Measurements from ENCODE around the gene FHIT. TPM values are rescaled to one million over a fixed set of nuclear protein-coding genes. Genes with fewer than 3 reads are reported as not detected.

Gene FHIT
- total and polyA plus RNA-seq, 2 of the 4 experiments (the other 2 are of a cell fraction) = 0.07 TPM; not detected in 1

DNA sequence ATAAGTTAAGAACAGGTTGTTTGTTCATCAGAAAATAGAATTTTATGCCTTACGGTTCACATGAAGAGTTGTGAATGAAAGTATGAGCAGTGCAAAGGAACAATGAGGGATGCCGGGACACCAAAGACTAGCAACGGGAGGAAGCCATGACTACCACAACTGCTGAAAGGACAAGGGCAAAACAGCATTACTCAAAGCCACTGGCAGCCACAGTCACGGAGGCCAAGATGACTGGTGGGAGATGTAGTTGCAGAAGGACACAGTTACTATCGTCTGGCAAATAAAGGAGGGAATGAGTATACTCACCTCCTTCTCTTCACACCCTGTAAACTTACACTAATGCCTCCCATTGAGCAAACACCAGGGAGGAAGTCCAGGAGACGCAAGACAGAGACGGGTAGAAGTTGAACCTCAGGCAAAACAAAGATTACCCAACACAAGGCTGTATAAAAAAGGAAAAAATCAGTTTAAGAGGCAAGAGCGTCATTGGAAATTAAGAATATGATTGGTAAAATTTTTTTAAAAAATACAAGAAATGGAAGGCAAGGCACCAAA is 675.5 kb downstream of the FHIT start:
- H3K4me2 ChIP-seq (ENCODE audit: low read depth, low read length) = no peak overlapping the region
- no peak for ATAC-seq (ENCODE audit: low read depth)
- H4K91ac ChIP-seq (ENCODE audit: insufficient read depth, low read depth, low read length) = no peak overlapping the region
- no peak overlapping the region for H4K8ac ChIP-seq (ENCODE audit: low read depth in 2 of 2, low read length in 2 of 2)
- no peak overlapping the region for H3K23ac ChIP-seq (ENCODE audit: low read depth, low read length)
- no peak overlapping the region; the same call in 2 of the 3 replicates for H2BK15ac ChIP-seq (ENCODE audit: low read depth, low read length)
- H3K27ac ChIP-seq (ENCODE audit: insufficient read depth, low read length) = no peak overlapping the region
- H2BK20ac ChIP-seq (ENCODE audit: low read depth, low read length) = no peak overlapping the region
- ChIA-PET CTCF (no interaction called here), POLR2A (ENCODE audit: unreplicated experiment) (no interaction called here)
- H2BK5ac ChIP-seq (ENCODE audit: low read depth, low read length, poor library complexity, severe bottlenecking) = no peak overlapping the region
- no peak for TF ChIP-seq POLR2A (IDR thresholded peaks at IDR 0.05; ENCODE audit: low read depth, low read length)
- H3K4me3 ChIP-seq (ENCODE audit: insufficient read depth, low read depth, low read length) = no peak overlapping the region
- no peak overlapping the region for H3K4ac ChIP-seq (ENCODE audit: low read depth, low read length)
- in situ Hi-C loops (cut with MboI; ENCODE audit: low sequenced_read_pairs) (no loop called here), intact Hi-C loops (cut with micrococcal nuclease) (loop anchor here (10.0 kb wide), 1 partner anchor 1001 kb away; no protein-coding TSS in a partner anchor), dilution Hi-C loops (cut with HindIII; ENCODE audit: low sequenced_read_pairs, unreplicated experiment) (no loop called here)
- no peak overlapping the region for H2AFZ ChIP-seq (replicated peaks; ENCODE audit: low read length, poor library complexity)
- no peak overlapping the region for H3K9ac ChIP-seq (ENCODE audit: low read depth, low read length)
- no peak overlapping the region for H2AK5ac ChIP-seq (ENCODE audit: low read depth, low read length)
- H3K18ac ChIP-seq (ENCODE audit: low read depth, low read length) = no peak overlapping the region
- no peaks in the 10 kb centered on the region for H3K9me3 ChIP-seq (ENCODE audit: control insufficient read depth, insufficient read depth, low read length)
- no peaks in the 10 kb centered on the region for H4K20me1 ChIP-seq (ENCODE audit: insufficient read depth, low read length)
- DNase-seq = no peak
- no peaks in the 10 kb centered on the region for H3K27me3 ChIP-seq (ENCODE audit: control insufficient read depth, insufficient read depth, low read length)
- H3K36me3 ChIP-seq (ENCODE audit: control insufficient read depth, insufficient read depth, low read length) = no peaks in the 10 kb centered on the region
- no peaks in the 10 kb centered on the region for H3K9me1 ChIP-seq (ENCODE audit: insufficient read depth, low read length)
- no TSS peak for BruUV-seq (replicated peaks)
- no peak overlapping the region for H2BK120ac ChIP-seq (ENCODE audit: low read depth, low read length)
- H3K79me1 ChIP-seq (ENCODE audit: low read depth in 1 of 2, low read length in 2 of 2) = no peaks in the 10 kb centered on the region
- H3K14ac ChIP-seq (replicated peaks; ENCODE audit: low read depth, low read length) = no peak overlapping the region
- no peaks in the 10 kb centered on the region for H3K4me1 ChIP-seq (ENCODE audit: control insufficient read depth, insufficient read depth, low read length)
- WGBS, 2 experiments (ENCODE audit: extremely low coverage in 2 of 2, insufficient read length in 1 of 2) = no CpG with 5 or more reads among the region's 8 CpGs
- no peak overlapping the region for H3K56ac ChIP-seq (ENCODE audit: extremely low read depth, insufficient read depth, low read length)
- no peak overlapping the region for H2AK9ac ChIP-seq (replicated peaks; ENCODE audit: low read depth, low read length, poor library complexity)
- no peak overlapping the region for H4K5ac ChIP-seq (ENCODE audit: low read depth, low read length)
